SK-N-SH (cell line): ENCODE data around the gene GATAD2A. TPM values are rescaled to one million over a fixed set of nuclear protein-coding genes. Genes with fewer than 3 reads are reported as not detected.

Source experiments
- CTCF ChIA-PET: fragments of 300-600, 350-600 bp; formaldehyde crosslinking; extraction: SDS; loops from one replicate; lab custom pipeline; 2021; lab: Yijun Ruan, JAX
- POLR2A ChIA-PET: fragments of 350-600 bp; sonication (Branson Sonifier 250); formaldehyde crosslinking; extraction: SDS; loops from one replicate; lab custom pipeline; 2020; ENCODE audit warnings: antibody characterized with exemption, inconsistent platforms; lab: Yijun Ruan, JAX
- DNase-seq: peaks from one replicate; pipeline ENCODE4 v3.0.0; 2012
- H2AFZ ChIP-seq: fragments of 200-600 bp; sonication (generic); 2 replicates; pipeline ENCODE4 v1.8.1; 2016; ENCODE audit warnings: antibody characterized with exemption, mild to moderate bottlenecking, low read depth
- H3F3A ChIP-seq: fragments of 200-600 bp; sonication (generic); replicated peaks from 2 replicates; pipeline ENCODE3; 2016; ENCODE audit warnings: antibody characterized with exemption, mild to moderate bottlenecking; ENCODE audit not compliant: insufficient read depth
- H3K27ac ChIP-seq, 2 experiments: fragments of 200-500 bp in 1 of 2; fragments of 200-600 bp in 1 of 2; sonication (Bioruptor generic) in 1 of 2; sonication (generic), shearing (Covaris generic) in 1 of 2; 2 replicates each; pipeline versions ENCODE4 v1.5.1 to v1.6.1; 2014 to 2016; ENCODE audit warnings: low read depth in 2 of 2, inconsistent platforms in 1 of 2, low read length in 1 of 2, mild to moderate bottlenecking in 1 of 2, mixed read lengths in 1 of 2
- H3K27me3 ChIP-seq: fragments of 200-600 bp; sonication (generic), shearing (Covaris generic); 2 replicates; pipeline ENCODE4 v1.6.1; 2016; ENCODE audit warnings: mixed run types; ENCODE audit not compliant: insufficient read depth
- H3K36me3 ChIP-seq, 2 experiments: fragments of 200-500 bp in 1 of 2; fragments of 200-600 bp in 1 of 2; sonication (Bioruptor generic) in 1 of 2; sonication (generic) in 1 of 2; replicated peaks in 1 of 2; 2 replicates each; pipeline versions ENCODE3 to v1.5.1; 2014 to 2016; ENCODE audit warnings: low read length in 1 of 2, mild to moderate bottlenecking in 1 of 2; ENCODE audit not compliant: insufficient read depth in 2 of 2, control insufficient read depth in 1 of 2
- H3K4me1 ChIP-seq, 2 experiments: fragments of 200-500 bp in 1 of 2; fragments of 200-600 bp in 1 of 2; sonication (Bioruptor generic) in 1 of 2; sonication (generic), shearing (Covaris generic) in 1 of 2; 2 replicates each; pipeline versions ENCODE4 v1.5.1 to v1.6.1; 2014 to 2016; ENCODE audit warnings: low read depth in 1 of 2, low read length in 1 of 2, mixed run types in 1 of 2; ENCODE audit not compliant: insufficient read depth in 2 of 2, control insufficient read depth in 1 of 2
- H3K4me2 ChIP-seq: fragments of 200-600 bp; sonication (generic), shearing (Covaris generic); 2 replicates; pipeline ENCODE4 v1.6.1; 2017; ENCODE audit warnings: mixed run types
- H3K4me3 ChIP-seq, 2 experiments: fragments of 200-500 bp in 1 of 2; fragments of 200-600 bp in 1 of 2; sonication (Bioruptor generic) in 1 of 2; sonication (generic), shearing (Covaris generic) in 1 of 2; 2 replicates each; pipeline versions ENCODE4 v1.5.1 to v1.8.1; 2014 to 2016; ENCODE audit warnings: low read depth in 2 of 2, inconsistent platforms in 1 of 2, low read length in 1 of 2, mild to moderate bottlenecking in 1 of 2, mixed read lengths in 1 of 2, moderate library complexity in 1 of 2
- H3K79me2 ChIP-seq: fragments of 200-600 bp; sonication (generic); 2 replicates; pipeline ENCODE4 v1.8.1; 2017; ENCODE audit warnings: mild to moderate bottlenecking; ENCODE audit not compliant: insufficient read depth
- H3K9ac ChIP-seq: fragments of 200-600 bp; sonication (generic); 2 replicates; pipeline ENCODE4 v1.6.1; 2017; ENCODE audit warnings: mixed run types
- H3K9me2 ChIP-seq: fragments of 200-600 bp; sonication (generic); 2 replicates; pipeline ENCODE4 v1.6.1; 2017; ENCODE audit warnings: mixed run types
- H3K9me3 ChIP-seq: fragments of 200-600 bp; sonication (generic); 2 replicates; pipeline ENCODE4 v1.6.1; 2017; ENCODE audit warnings: mixed run types, mild to moderate bottlenecking, moderate library complexity
- H4K20me1 ChIP-seq: fragments of 200-600 bp; sonication (generic); 2 replicates; pipeline ENCODE4 v1.6.1; 2017; ENCODE audit warnings: mild to moderate bottlenecking, mixed run types; ENCODE audit not compliant: insufficient read depth
- ELF1 ChIP-seq: IDR thresholded peaks from 2 replicates; pipeline ENCODE4 v1.4.0; 2012
- EP300 ChIP-seq, 2 experiments: IDR thresholded peaks; 2 replicates each; pipeline versions ENCODE4 v1.4.0 to v1.6.1; 2012; ENCODE audit warnings: borderline replicate concordance in 1 of 2, low read depth in 1 of 2, low read length in 1 of 2
- FOSL2 ChIP-seq: IDR thresholded peaks from 2 replicates; pipeline ENCODE4 v1.4.0; 2012; ENCODE audit warnings: low read depth, mild to moderate bottlenecking, moderate library complexity, borderline replicate concordance
- FOXJ3 ChIP-seq: sonication (generic); formaldehyde crosslinking; IDR thresholded peaks from 2 replicates; pipeline ENCODE4 v1.5.1; 2020; ENCODE audit warnings: mild to moderate bottlenecking, missing genetic modification reagents
- GATA2 ChIP-seq: sonication (generic); formaldehyde crosslinking; IDR thresholded peaks from 2 replicates; pipeline ENCODE4 v1.5.0; 2020; ENCODE audit warnings: mild to moderate bottlenecking, missing genetic modification reagents
- JUND ChIP-seq: IDR thresholded peaks from 2 replicates; pipeline ENCODE4 v1.4.0; 2012
- NRF1 ChIP-seq: IDR thresholded peaks from 2 replicates; pipeline ENCODE4 v1.6.1; 2012; ENCODE audit warnings: low read depth, mild to moderate bottlenecking, low read length
- POLR2AphosphoS5 ChIP-seq: IDR thresholded peaks from 2 replicates; pipeline ENCODE4 v1.6.1; 2012; ENCODE audit warnings: low read depth, low read length
- RAD21 ChIP-seq: IDR thresholded peaks from 2 replicates; pipeline ENCODE4 v1.6.1; 2012; ENCODE audit warnings: mild to moderate bottlenecking, low read length
- RCOR1 ChIP-seq: fragments of 150-350 bp; IDR thresholded peaks from 2 replicates; pipeline ENCODE4 v1.6.1; 2017; ENCODE audit warnings: antibody characterized with exemption, low read length
- RFX5 ChIP-seq: IDR thresholded peaks from 2 replicates; pipeline ENCODE4 v1.6.1; 2012; ENCODE audit warnings: mild to moderate bottlenecking, improper control_type of control experiment, low read length
- SMC3 ChIP-seq: IDR thresholded peaks from 2 replicates; pipeline ENCODE4 v1.6.1; 2012; ENCODE audit warnings: low read depth, low read length, improper control_type of control experiment
- TEAD4 ChIP-seq: IDR thresholded peaks from 2 replicates; pipeline ENCODE4 v1.4.0; 2012; ENCODE audit warnings: mild to moderate bottlenecking, borderline replicate concordance; ENCODE audit not compliant: insufficient read depth
- YY1 ChIP-seq: IDR thresholded peaks from 2 replicates; pipeline ENCODE4 v1.4.0; 2012; ENCODE audit warnings: low read depth, mild to moderate bottlenecking
- WGBS: methylation state at CpG from one replicate; pipeline ENCODE4 v1.1.6; 2017; ENCODE audit warnings: low lambda C conversion rate; 5-methylcytosine and 5-hydroxymethylcytosine counted together
- polyA plus RNA-seq, 3 experiments: library from polyadenylated mRNA; depleted of rRNA; stranded (reverse); fragments of >200 nt; gene quantifications; 2 replicates each; pipeline ENCODE4 v1.2.3, GENCODE V29; 2012
- TF ChIP-seq, protein P1 (sequence below): fragments of 150-350 bp; IDR thresholded peaks from 2 replicates; pipeline ENCODE4 v1.6.1; 2016; ENCODE audit warnings: mild to moderate bottlenecking, low read depth, low read length
- TF ChIP-seq, protein P2 (sequence below): IDR thresholded peaks from 2 replicates; pipeline ENCODE4 v1.4.0; 2012; ENCODE audit warnings: low read depth
- TF ChIP-seq, protein P3 (sequence below): IDR thresholded peaks from 2 replicates; pipeline ENCODE4 v1.4.0; 2012; ENCODE audit warnings: low read depth, borderline replicate concordance
- TF ChIP-seq, protein P4 (sequence below): IDR thresholded peaks from 2 replicates; pipeline ENCODE4 v1.4.0; 2012; ENCODE audit warnings: low read depth, borderline replicate concordance

The GATAD2A gene
- polyA plus RNA-seq, 1 of the 3 experiments (the other 2 are of a cell fraction), result 36.6 TPM

DNA sequence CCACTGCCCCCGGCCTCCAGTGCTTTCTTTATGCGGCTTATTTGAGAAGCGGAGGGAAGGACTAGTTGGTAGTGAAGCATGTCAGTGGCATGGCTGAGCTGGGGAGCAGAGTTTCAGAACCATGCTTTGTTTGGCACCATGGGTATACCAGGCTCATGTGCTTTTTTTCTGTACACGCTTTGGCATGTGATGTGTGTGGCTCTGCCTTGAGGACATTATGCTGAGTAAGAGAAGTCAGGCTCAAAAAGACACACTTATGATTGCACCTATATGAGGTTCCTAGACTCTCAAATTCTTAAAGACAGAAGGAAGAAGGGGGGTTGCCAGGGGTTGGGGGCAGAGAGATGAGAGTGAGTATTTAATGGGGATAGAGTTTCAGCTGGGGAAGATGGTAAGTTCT is 21.3 kb downstream of the GATAD2A start:
- TF ChIP-seq RAD21, result no peak
- TF ChIP-seq, protein P1, sequence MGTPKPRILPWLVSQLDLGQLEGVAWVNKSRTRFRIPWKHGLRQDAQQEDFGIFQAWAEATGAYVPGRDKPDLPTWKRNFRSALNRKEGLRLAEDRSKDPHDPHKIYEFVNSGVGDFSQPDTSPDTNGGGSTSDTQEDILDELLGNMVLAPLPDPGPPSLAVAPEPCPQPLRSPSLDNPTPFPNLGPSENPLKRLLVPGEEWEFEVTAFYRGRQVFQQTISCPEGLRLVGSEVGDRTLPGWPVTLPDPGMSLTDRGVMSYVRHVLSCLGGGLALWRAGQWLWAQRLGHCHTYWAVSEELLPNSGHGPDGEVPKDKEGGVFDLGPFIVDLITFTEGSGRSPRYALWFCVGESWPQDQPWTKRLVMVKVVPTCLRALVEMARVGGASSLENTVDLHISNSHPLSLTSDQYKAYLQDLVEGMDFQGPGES, result no peak
- no peak for TF ChIP-seq YY1
- TF ChIP-seq ELF1, result no peak
- TF ChIP-seq FOSL2, result no peak
- TF ChIP-seq, protein P2, sequence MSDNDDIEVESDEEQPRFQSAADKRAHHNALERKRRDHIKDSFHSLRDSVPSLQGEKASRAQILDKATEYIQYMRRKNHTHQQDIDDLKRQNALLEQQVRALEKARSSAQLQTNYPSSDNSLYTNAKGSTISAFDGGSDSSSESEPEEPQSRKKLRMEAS, result no peak
- TF ChIP-seq GATA2 (CRISPR knock-in tag), result no peak
- TF ChIP-seq, protein P3, sequence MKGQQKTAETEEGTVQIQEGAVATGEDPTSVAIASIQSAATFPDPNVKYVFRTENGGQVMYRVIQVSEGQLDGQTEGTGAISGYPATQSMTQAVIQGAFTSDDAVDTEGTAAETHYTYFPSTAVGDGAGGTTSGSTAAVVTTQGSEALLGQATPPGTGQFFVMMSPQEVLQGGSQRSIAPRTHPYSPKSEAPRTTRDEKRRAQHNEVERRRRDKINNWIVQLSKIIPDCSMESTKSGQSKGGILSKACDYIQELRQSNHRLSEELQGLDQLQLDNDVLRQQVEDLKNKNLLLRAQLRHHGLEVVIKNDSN, result no peak
- TF ChIP-seq, protein P4, sequence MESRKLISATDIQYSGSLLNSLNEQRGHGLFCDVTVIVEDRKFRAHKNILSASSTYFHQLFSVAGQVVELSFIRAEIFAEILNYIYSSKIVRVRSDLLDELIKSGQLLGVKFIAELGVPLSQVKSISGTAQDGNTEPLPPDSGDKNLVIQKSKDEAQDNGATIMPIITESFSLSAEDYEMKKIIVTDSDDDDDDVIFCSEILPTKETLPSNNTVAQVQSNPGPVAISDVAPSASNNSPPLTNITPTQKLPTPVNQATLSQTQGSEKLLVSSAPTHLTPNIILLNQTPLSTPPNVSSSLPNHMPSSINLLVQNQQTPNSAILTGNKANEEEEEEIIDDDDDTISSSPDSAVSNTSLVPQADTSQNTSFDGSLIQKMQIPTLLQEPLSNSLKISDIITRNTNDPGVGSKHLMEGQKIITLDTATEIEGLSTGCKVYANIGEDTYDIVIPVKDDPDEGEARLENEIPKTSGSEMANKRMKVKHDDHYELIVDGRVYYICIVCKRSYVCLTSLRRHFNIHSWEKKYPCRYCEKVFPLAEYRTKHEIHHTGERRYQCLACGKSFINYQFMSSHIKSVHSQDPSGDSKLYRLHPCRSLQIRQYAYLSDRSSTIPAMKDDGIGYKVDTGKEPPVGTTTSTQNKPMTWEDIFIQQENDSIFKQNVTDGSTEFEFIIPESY, result no peak
- no peak for TF ChIP-seq EP300 (IDR thresholded peaks at IDR 0.05; ENCODE audit: borderline replicate concordance in 1 of 2, low read depth in 1 of 2, low read length in 1 of 2)
- TF ChIP-seq, all 33 proteins: peak for 0
- H3K27me3 ChIP-seq, result no peaks in the 10 kb centered on the region

DNA sequence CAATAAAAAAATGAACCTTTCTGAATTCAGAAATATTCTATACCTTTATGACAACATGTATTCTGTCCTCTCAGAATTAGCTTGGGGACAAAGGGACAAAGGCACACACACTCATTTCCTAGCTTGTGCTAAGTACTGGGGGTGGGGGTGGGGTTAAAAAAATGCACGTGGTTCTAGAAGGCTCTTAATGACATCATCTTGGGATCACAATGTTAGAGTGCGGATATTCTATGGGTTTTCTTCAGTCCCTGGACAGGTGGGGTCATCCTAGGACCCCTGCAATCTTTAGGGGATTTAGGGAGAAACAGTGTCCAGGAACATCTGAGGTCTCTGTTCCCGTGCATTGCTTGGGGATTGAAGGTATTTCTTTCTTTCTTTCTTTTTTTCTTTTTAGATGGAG is 21.8 kb downstream of the GATAD2A start:
- peaks cover 100% of the 10 kb centered on the region for H4K20me1 ChIP-seq
- CTCF ChIA-PET, result no interaction called here
- POLR2A ChIA-PET, result no interaction called here
- TF ChIP-seq, protein P3, result no peak
- TF ChIP-seq SMC3 (no peak), ELF1 (no peak), FOSL2 (no peak), GATA2 (CRISPR knock-in tag) (no peak), TEAD4 (no peak), POLR2AphosphoS5 (no peak), FOXJ3 (no peak), JUND (no peak), RFX5 (no peak), RCOR1 (no peak), NRF1 (no peak)
- TF ChIP-seq, protein P1, result no peak
- TF ChIP-seq, protein P4, result no peak

More for the DNA sequence above, 21.3 kb downstream of the GATAD2A start:
- Histone ChIP-seq H3K4me3 (no peak overlapping the region), H4K20me1 (peaks cover 100% of the 10 kb centered on the region), H3K9me2 (no peaks in the 10 kb centered on the region), H3F3A (no peaks in the 10 kb centered on the region), H3K4me1 (peaks cover 0 to 2% of the 10 kb centered on the region in 2 experiments; a peak in 1 of 4 replicates), H3K4me2 (no peak overlapping the region), H3K9ac (no peak overlapping the region), H3K27ac (no peak overlapping the region), H3K36me3 (peaks cover 0 to 3% of the 10 kb centered on the region in 2 experiments), H2AFZ (no peak overlapping the region), H3K9me3 (no peaks in the 10 kb centered on the region), H3K79me2 (peaks cover 100% of the 10 kb centered on the region)
- DNase-seq, result no peak
- ChIA-PET CTCF (interaction anchor here (1.2 to 2.0 kb wide), 2 partner anchors 10 to 64 kb away, joined by 7 read pairs; no protein-coding TSS in a partner anchor), POLR2A (no interaction called here)
- 98% methylated on average over 4 of the region's 4 CpGs for WGBS

More for the DNA sequence above, 21.8 kb downstream of the GATAD2A start:
- Histone ChIP-seq H3K79me2 (peaks cover 100% of the 10 kb centered on the region), H3F3A (no peaks in the 10 kb centered on the region), H3K27me3 (no peaks in the 10 kb centered on the region), H3K4me3 (no peak overlapping the region), H3K27ac (no peak overlapping the region), H3K9me3 (no peaks in the 10 kb centered on the region), H2AFZ (no peak overlapping the region), H3K36me3 (peaks cover 0 to 3% of the 10 kb centered on the region in 2 experiments), H3K4me1 (peaks cover 0 to 2% of the 10 kb centered on the region in 2 experiments; a peak in 1 of 4 replicates), H3K9ac (no peak overlapping the region), H3K4me2 (no peak overlapping the region), H3K9me2 (no peaks in the 10 kb centered on the region)
- WGBS, result 71% methylated on average over 3 of the region's 3 CpGs
- DNase-seq, result no peak
